ENCODE data around the gene SORCS2.

The SORCS2 gene

GRCh38 chr4:7187691-7188090, 4.6 kb upstream of the SORCS2 start:
- no peak overlapping the region for H3K27ac ChIP-seq (ENCODE audit: low read depth, low read length)
- H3K36me3 ChIP-seq (ENCODE audit: control insufficient read depth, insufficient read depth, low read length): no peaks in the 10 kb centered on the region
- H3K9me3 ChIP-seq (ENCODE audit: control insufficient read depth, insufficient read depth, low read depth, low read length): peaks cover 4% of the 10 kb centered on the region
- no peak overlapping the region for H3K9ac ChIP-seq (ENCODE audit: low read length)
- H3K4me3 ChIP-seq (ENCODE audit: low read depth, low read length): no peak overlapping the region
- H3K27me3 ChIP-seq (ENCODE audit: control insufficient read depth, insufficient read depth, low read length): peaks cover 40% of the 10 kb centered on the region
- no peaks in the 10 kb centered on the region for H3K4me1 ChIP-seq (ENCODE audit: control insufficient read depth, insufficient read depth, low read length)

- Histone ChIP-seq H3K27ac (ENCODE audit: low read depth, low read length) (no peak overlapping the region), H3K36me3 (ENCODE audit: control insufficient read depth, insufficient read depth, low read length) (no peaks in the 10 kb centered on the region), H3K27me3 (ENCODE audit: control insufficient read depth, insufficient read depth, low read length) (peaks cover 53% of the 10 kb centered on the region), H3K4me1 (ENCODE audit: control insufficient read depth, insufficient read depth, low read length) (peaks cover 8% of the 10 kb centered on the region; the same call in 1 of the 2 replicates), H3K9ac (ENCODE audit: low read length) (no peak overlapping the region), H3K4me3 (ENCODE audit: low read depth, low read length) (no peak overlapping the region), H3K9me3 (ENCODE audit: control insufficient read depth, insufficient read depth, low read depth, low read length) (peaks cover 4% of the 10 kb centered on the region)
Measured at GRCh38 chr4:7189066-7189465, 3.3 kb upstream of the SORCS2 start.

- Histone ChIP-seq H3K27ac (ENCODE audit: low read depth, low read length) (no peak overlapping the region), H3K9me3 (ENCODE audit: control insufficient read depth, insufficient read depth, low read depth, low read length) (peaks cover 3% of the 10 kb centered on the region), H3K4me1 (ENCODE audit: control insufficient read depth, insufficient read depth, low read length) (peaks cover 8% of the 10 kb centered on the region; the same call in 1 of the 2 replicates), H3K9ac (ENCODE audit: low read length) (no peak overlapping the region), H3K27me3 (ENCODE audit: control insufficient read depth, insufficient read depth, low read length) (peaks cover 59% of the 10 kb centered on the region), H3K36me3 (ENCODE audit: control insufficient read depth, insufficient read depth, low read length) (no peaks in the 10 kb centered on the region), H3K4me3 (ENCODE audit: low read depth, low read length) (no peak overlapping the region)
Measured at GRCh38 chr4:7189475-7190277, 2.7 kb upstream of the SORCS2 start.

- Histone ChIP-seq H3K9me3 (ENCODE audit: control insufficient read depth, insufficient read depth, low read depth, low read length) (no peaks in the 10 kb centered on the region), H3K36me3 (ENCODE audit: control insufficient read depth, insufficient read depth, low read length) (no peaks in the 10 kb centered on the region), H3K27me3 (ENCODE audit: control insufficient read depth, insufficient read depth, low read length) (peaks cover 65% of the 10 kb centered on the region)
Measured at GRCh38 chr4:7190278-7190594, 2.1 kb upstream of the SORCS2 start.

GRCh38 chr4:7190691-7191545, 1.4 kb upstream of the SORCS2 start:
- Histone ChIP-seq H3K4me3 (ENCODE audit: low read depth, low read length) (no peak overlapping the region), H3K9ac (ENCODE audit: low read length) (no peak overlapping the region), H3K27me3 (ENCODE audit: control insufficient read depth, insufficient read depth, low read length) (peaks cover 71% of the 10 kb centered on the region), H3K27ac (ENCODE audit: low read depth, low read length) (no peak overlapping the region), H3K9me3 (ENCODE audit: control insufficient read depth, insufficient read depth, low read depth, low read length) (no peaks in the 10 kb centered on the region), H3K36me3 (ENCODE audit: control insufficient read depth, insufficient read depth, low read length) (no peaks in the 10 kb centered on the region), H3K4me1 (ENCODE audit: control insufficient read depth, insufficient read depth, low read length) (peaks cover 10% of the 10 kb centered on the region; the same call in 1 of the 2 replicates)

More at GRCh38 chr4:7190278-7190594, 2.1 kb upstream of the SORCS2 start:
- Histone ChIP-seq H3K4me1 (ENCODE audit: control insufficient read depth, insufficient read depth, low read length) (peaks cover 8% of the 10 kb centered on the region; the same call in 1 of the 2 replicates), H3K9ac (ENCODE audit: low read length) (no peak overlapping the region), H3K27ac (ENCODE audit: low read depth, low read length) (no peak overlapping the region), H3K4me3 (ENCODE audit: low read depth, low read length) (no peak overlapping the region)

- Histone ChIP-seq H3K27ac (ENCODE audit: low read depth, low read length) (no peak overlapping the region), H3K9me3 (ENCODE audit: control insufficient read depth, insufficient read depth, low read depth, low read length) (no peaks in the 10 kb centered on the region), H3K4me3 (ENCODE audit: low read depth, low read length) (peak overlapping the region; percentile 65), H3K27me3 (ENCODE audit: control insufficient read depth, insufficient read depth, low read length) (peaks cover 75% of the 10 kb centered on the region), H3K9ac (ENCODE audit: low read length) (no peak overlapping the region), H3K4me1 (ENCODE audit: control insufficient read depth, insufficient read depth, low read length) (peaks cover 11% of the 10 kb centered on the region; the same call in 1 of the 2 replicates), H3K36me3 (ENCODE audit: control insufficient read depth, insufficient read depth, low read length) (no peaks in the 10 kb centered on the region)
Measured at GRCh38 chr4:7191546-7192251, 639 bp upstream of the SORCS2 start.

GRCh38 chr4:7193030-7193958, 956 bp downstream of the SORCS2 start:
- Histone ChIP-seq H3K9me3 (ENCODE audit: control insufficient read depth, insufficient read depth, low read depth, low read length) (no peaks in the 10 kb centered on the region), H3K36me3 (ENCODE audit: control insufficient read depth, insufficient read depth, low read length) (no peaks in the 10 kb centered on the region), H3K27me3 (ENCODE audit: control insufficient read depth, insufficient read depth, low read length) (peaks cover 72% of the 10 kb centered on the region), H3K4me3 (ENCODE audit: low read depth, low read length) (peak overlapping the region; percentile 65), H3K9ac (ENCODE audit: low read length) (peak overlapping the region; percentile 1), H3K4me1 (ENCODE audit: control insufficient read depth, insufficient read depth, low read length) (peaks cover 15% of the 10 kb centered on the region; the same call in 1 of the 2 replicates), H3K27ac (ENCODE audit: low read depth, low read length) (no peak overlapping the region)

- H3K27me3 ChIP-seq (ENCODE audit: control insufficient read depth, insufficient read depth, low read length): peaks cover 60% of the 10 kb centered on the region
- no peaks in the 10 kb centered on the region for H3K9me3 ChIP-seq (ENCODE audit: control insufficient read depth, insufficient read depth, low read depth, low read length)
- H3K4me1 ChIP-seq (ENCODE audit: control insufficient read depth, insufficient read depth, low read length): peaks cover 15% of the 10 kb centered on the region; the same call in 1 of the 2 replicates
- no peak overlapping the region for H3K4me3 ChIP-seq (ENCODE audit: low read depth, low read length)
- no peak overlapping the region for H3K9ac ChIP-seq (ENCODE audit: low read length)
- no peaks in the 10 kb centered on the region for H3K36me3 ChIP-seq (ENCODE audit: control insufficient read depth, insufficient read depth, low read length)
- no peak overlapping the region for H3K27ac ChIP-seq (ENCODE audit: low read depth, low read length)
Measured at GRCh38 chr4:7194251-7195140, 2.2 kb downstream of the SORCS2 start.

GRCh38 chr4:7195141-7195515, 2.8 kb downstream of the SORCS2 start:
- Histone ChIP-seq H3K36me3 (ENCODE audit: control insufficient read depth, insufficient read depth, low read length) (no peaks in the 10 kb centered on the region), H3K9me3 (ENCODE audit: control insufficient read depth, insufficient read depth, low read depth, low read length) (no peaks in the 10 kb centered on the region), H3K27ac (ENCODE audit: low read depth, low read length) (no peak overlapping the region), H3K9ac (ENCODE audit: low read length) (no peak overlapping the region), H3K4me3 (ENCODE audit: low read depth, low read length) (no peak overlapping the region), H3K4me1 (ENCODE audit: control insufficient read depth, insufficient read depth, low read length) (peaks cover 15% of the 10 kb centered on the region; the same call in 1 of the 2 replicates), H3K27me3 (ENCODE audit: control insufficient read depth, insufficient read depth, low read length) (peaks cover 54% of the 10 kb centered on the region)
